HEK293 (cell line): ENCODE data around the gene CRABP2.

Experiments used
- AEBP2 ChIP-seq: fragments of 450-650 bp; formaldehyde crosslinking; IDR thresholded peaks from 2 replicates; pipeline ENCODE4 v1.5.1; 2016; ENCODE audit warnings: missing biosample characterization, missing genetic modification characterization, borderline replicate concordance
- GLIS1 ChIP-seq: fragments of 450-650 bp; formaldehyde crosslinking; IDR thresholded peaks from 2 replicates; pipeline ENCODE4 v1.5.1; 2016; ENCODE audit warnings: missing biosample characterization, missing genetic modification characterization
- GLIS2 ChIP-seq: fragments of 450-650 bp; formaldehyde crosslinking; IDR thresholded peaks from 2 replicates; pipeline ENCODE4 v1.5.1; 2016; ENCODE audit warnings: missing biosample characterization, missing genetic modification characterization
- HOXD13 ChIP-seq: sonication (generic); formaldehyde crosslinking; IDR thresholded peaks from 2 replicates; pipeline ENCODE4 v1.8.0; 2022; ENCODE audit warnings: missing genetic modification reagents, borderline replicate concordance
- IKZF3 ChIP-seq: fragments of 450-650 bp; IDR thresholded peaks from 2 replicates; pipeline ENCODE4 v1.5.0; 2018; ENCODE audit warnings: missing biosample characterization, mild to moderate bottlenecking, missing genetic modification characterization, moderate library complexity
- OVOL3 ChIP-seq: fragments of 450-650 bp; formaldehyde crosslinking; IDR thresholded peaks from 2 replicates; pipeline ENCODE4 v1.5.1; 2016; ENCODE audit warnings: missing biosample characterization, missing genetic modification characterization
- PRDM1 ChIP-seq: fragments of 450-650 bp; formaldehyde crosslinking; IDR thresholded peaks from 2 replicates; pipeline ENCODE4; 2016; ENCODE audit warnings: missing biosample characterization, missing genetic modification characterization
- RBAK ChIP-seq: fragments of 450-650 bp; formaldehyde crosslinking; IDR thresholded peaks from 2 replicates; pipeline ENCODE4 v1.5.1; 2016; ENCODE audit warnings: missing biosample characterization, missing genetic modification characterization
- SCRT1 ChIP-seq: fragments of 450-650 bp; formaldehyde crosslinking; IDR thresholded peaks from 2 replicates; pipeline ENCODE4 v1.5.1; 2016; ENCODE audit warnings: missing biosample characterization, missing genetic modification characterization, borderline replicate concordance
- SCRT2 ChIP-seq: fragments of 450-650 bp; formaldehyde crosslinking; IDR thresholded peaks from 2 replicates; pipeline ENCODE4 v1.5.1; 2016; ENCODE audit warnings: missing biosample characterization, missing genetic modification characterization
- SP7 ChIP-seq: fragments of 450-650 bp; formaldehyde crosslinking; IDR thresholded peaks from 2 replicates; pipeline ENCODE4 v1.5.1; 2016; ENCODE audit warnings: missing biosample characterization, missing genetic modification characterization
- TRIM28 ChIP-seq: IDR thresholded peaks from 2 replicates; pipeline ENCODE4 v1.6.1; 2011; ENCODE audit warnings: low read length, control low read depth, borderline replicate concordance
- ZBTB48 ChIP-seq: fragments of 450-650 bp; formaldehyde crosslinking; IDR thresholded peaks from 2 replicates; pipeline ENCODE4 v1.5.1; 2016; ENCODE audit warnings: missing biosample characterization, missing genetic modification characterization
- ZNF114 ChIP-seq: fragments of 450-650 bp; formaldehyde crosslinking; IDR thresholded peaks from 2 replicates; pipeline ENCODE4 v1.5.0; 2017; ENCODE audit warnings: missing biosample characterization, missing genetic modification characterization
- ZNF121 ChIP-seq: fragments of 450-650 bp; formaldehyde crosslinking; IDR thresholded peaks from 2 replicates; pipeline ENCODE4 v1.5.1; 2016; ENCODE audit warnings: missing biosample characterization, missing genetic modification characterization
- ZNF148 ChIP-seq: fragments of 450-650 bp; formaldehyde crosslinking; IDR thresholded peaks from 2 replicates; pipeline ENCODE4 v1.5.0; 2017; ENCODE audit warnings: missing biosample characterization, missing genetic modification characterization, borderline replicate concordance
- ZNF157 ChIP-seq: fragments of 450-650 bp; formaldehyde crosslinking; IDR thresholded peaks from 2 replicates; pipeline ENCODE4 v1.5.1; 2016; ENCODE audit warnings: missing biosample characterization, missing genetic modification characterization
- ZNF221 ChIP-seq: fragments of 450-650 bp; formaldehyde crosslinking; IDR thresholded peaks from 2 replicates; pipeline ENCODE4 v1.5.1; 2017; ENCODE audit warnings: missing biosample characterization, missing genetic modification characterization, borderline replicate concordance
- ZNF274 ChIP-seq, 2 experiments: fragments of 200-500 bp in 1 of 2; fragments of 450-650 bp in 1 of 2; sonication (Bioruptor generic) in 1 of 2; formaldehyde crosslinking in 1 of 2; IDR thresholded peaks; 2 replicates each; pipeline versions ENCODE4 v1.5.1 to v1.6.1; 2014 to 2016; ENCODE audit warnings: borderline replicate concordance in 1 of 2, inconsistent platforms in 1 of 2, low read length in 1 of 2, missing biosample characterization in 1 of 2, missing genetic modification characterization in 1 of 2
- ZNF311 ChIP-seq: fragments of 450-650 bp; formaldehyde crosslinking; IDR thresholded peaks from 2 replicates; pipeline ENCODE4 v1.5.1; 2017; ENCODE audit warnings: missing biosample characterization, missing genetic modification characterization, borderline replicate concordance
- ZNF37A ChIP-seq: fragments of 450-650 bp; IDR thresholded peaks from 2 replicates; pipeline ENCODE4 v1.5.1; 2018; ENCODE audit warnings: missing biosample characterization, missing genetic modification characterization
- ZNF394 ChIP-seq: fragments of 450-650 bp; formaldehyde crosslinking; IDR thresholded peaks from 2 replicates; pipeline ENCODE4 v1.5.1; 2016; ENCODE audit warnings: missing biosample characterization, missing genetic modification characterization, mild to moderate bottlenecking, moderate library complexity, borderline replicate concordance
- ZNF416 ChIP-seq: fragments of 450-650 bp; formaldehyde crosslinking; IDR thresholded peaks from 2 replicates; pipeline ENCODE4 v1.5.1; 2016; ENCODE audit warnings: missing biosample characterization, missing genetic modification characterization
- ZNF513 ChIP-seq: fragments of 450-650 bp; IDR thresholded peaks from 2 replicates; pipeline ENCODE4 v1.5.1; 2018; ENCODE audit warnings: missing biosample characterization, missing genetic modification characterization
- ZNF521 ChIP-seq: fragments of 450-650 bp; formaldehyde crosslinking; IDR thresholded peaks from 2 replicates; pipeline ENCODE4 v1.5.1; 2017; ENCODE audit warnings: missing biosample characterization, mild to moderate bottlenecking, missing genetic modification characterization
- ZNF571 ChIP-seq: fragments of 450-650 bp; formaldehyde crosslinking; IDR thresholded peaks from 2 replicates; pipeline ENCODE4 v1.5.0; 2017; ENCODE audit warnings: missing biosample characterization, missing genetic modification characterization
- ZNF600 ChIP-seq: fragments of 450-650 bp; formaldehyde crosslinking; IDR thresholded peaks from 2 replicates; pipeline ENCODE4 v1.5.1; 2016; ENCODE audit warnings: missing biosample characterization, missing genetic modification characterization
- ZNF610 ChIP-seq: fragments of 450-650 bp; formaldehyde crosslinking; IDR thresholded peaks from 2 replicates; pipeline ENCODE4 v1.5.1; 2016; ENCODE audit warnings: missing biosample characterization, missing genetic modification characterization, borderline replicate concordance
- ZNF701 ChIP-seq: fragments of 450-650 bp; formaldehyde crosslinking; IDR thresholded peaks from 2 replicates; pipeline ENCODE4 v1.5.1; 2016; ENCODE audit warnings: missing biosample characterization, missing genetic modification characterization
- ZNF768 ChIP-seq: fragments of 450-650 bp; formaldehyde crosslinking; IDR thresholded peaks from 2 replicates; pipeline ENCODE4 v1.5.1; 2018; ENCODE audit warnings: missing biosample characterization, mild to moderate bottlenecking, missing genetic modification characterization
- TF ChIP-seq, protein P1 (sequence below): fragments of 450-650 bp; formaldehyde crosslinking; IDR thresholded peaks from 2 replicates; pipeline ENCODE4; 2016; ENCODE audit warnings: missing biosample characterization, missing genetic modification characterization
- TF ChIP-seq, protein P2 (sequence below): fragments of 450-650 bp; formaldehyde crosslinking; IDR thresholded peaks from 2 replicates; pipeline ENCODE4 v1.5.1; 2016; ENCODE audit warnings: missing biosample characterization, missing genetic modification characterization

CRABP2 gene

DNA sequence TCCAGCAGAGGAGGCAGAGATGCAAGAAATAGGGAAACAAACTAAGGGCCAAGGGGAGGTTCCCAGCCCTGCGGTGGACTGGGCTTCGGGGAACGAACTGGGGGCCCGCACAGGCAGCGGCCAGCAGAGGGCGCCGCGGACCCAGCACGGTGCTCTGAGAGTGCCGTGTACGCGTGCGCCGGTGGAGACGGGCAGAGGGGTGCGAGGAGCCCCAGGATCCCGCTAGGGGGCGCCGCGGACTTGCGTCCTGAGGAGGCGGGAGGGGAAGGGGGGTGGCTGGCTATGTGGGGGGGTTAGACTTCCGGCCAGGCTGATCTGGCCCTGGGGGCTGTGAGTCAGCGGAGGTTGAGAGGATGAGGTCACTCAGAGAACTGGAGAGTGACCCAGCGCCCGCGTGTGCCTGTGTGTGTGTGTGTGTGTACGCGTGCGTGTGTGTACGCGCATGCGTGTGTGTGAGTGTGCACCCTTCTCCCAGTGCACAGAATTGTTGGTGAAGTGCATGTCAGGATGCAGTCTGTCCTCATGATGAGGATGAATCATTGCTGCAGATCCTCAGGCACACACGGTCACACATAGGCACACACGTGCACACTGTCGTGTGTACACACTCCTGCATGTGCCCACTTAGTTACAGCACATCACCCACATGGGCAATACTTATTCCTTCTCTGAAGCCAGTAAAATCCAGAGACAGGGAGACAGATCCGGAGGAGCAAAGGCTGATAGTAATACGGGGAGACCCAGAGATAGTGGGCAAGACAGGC lies 45.2 kb downstream of the CRABP2 start (continued):
- no peak for TF ChIP-seq ZNF768 (tag by site-specific recombination)
- TF ChIP-seq AEBP2 (tag by site-specific recombination), result no peak
- 0 out of 2 replicates have a peak, but pooled peaks have one; percentile 13 for TF ChIP-seq PRDM1 (tag by site-specific recombination)
- peak; percentile 97 for TF ChIP-seq SP7 (tag by site-specific recombination)
- TF ChIP-seq ZNF114 (tag by site-specific recombination), result no peak
- TF ChIP-seq, protein P1, sequence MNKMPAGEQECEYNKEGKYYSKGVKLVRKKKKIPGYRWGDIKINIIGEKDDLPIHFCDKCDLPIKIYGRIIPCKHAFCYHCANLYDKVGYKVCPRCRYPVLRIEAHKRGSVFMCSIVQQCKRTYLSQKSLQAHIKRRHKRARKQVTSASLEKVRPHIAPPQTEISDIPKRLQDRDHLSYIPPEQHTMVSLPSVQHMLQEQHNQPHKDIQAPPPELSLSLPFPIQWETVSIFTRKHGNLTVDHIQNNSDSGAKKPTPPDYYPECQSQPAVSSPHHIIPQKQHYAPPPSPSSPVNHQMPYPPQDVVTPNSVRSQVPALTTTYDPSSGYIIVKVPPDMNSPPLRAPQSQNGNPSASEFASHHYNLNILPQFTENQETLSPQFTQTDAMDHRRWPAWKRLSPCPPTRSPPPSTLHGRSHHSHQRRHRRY (tag by site-specific recombination), result no peak
- TF ChIP-seq ZNF37A, result no peak
- peak; percentile 90; the same call in 1 of the 2 replicates for TF ChIP-seq TRIM28
- TF ChIP-seq OVOL3 (tag by site-specific recombination), result 0 out of 2 replicates have a peak, but pooled peaks have one; percentile 13
- TF ChIP-seq ZNF513, result no peak
- TF ChIP-seq ZNF416 (tag by site-specific recombination), result no peak
- TF ChIP-seq ZNF148 (tag by site-specific recombination), result no peak; the same call in 1 of the 2 replicates
- TF ChIP-seq ZNF701 (tag by site-specific recombination), result no peak
- no peak for TF ChIP-seq ZNF121
- TF ChIP-seq ZNF274 (IDR thresholded peaks at IDR 0.05; ENCODE audit: low read length), result no peak
- TF ChIP-seq ZNF274 (tag by site-specific recombination; IDR thresholded peaks at IDR 0.05; ENCODE audit: borderline replicate concordance), result no peak
- no peak for TF ChIP-seq IKZF3 (tag by site-specific recombination)
- 0 out of 2 replicates have a peak, but pooled peaks have one; percentile 46 for TF ChIP-seq SCRT2 (tag by site-specific recombination)
- no peak for TF ChIP-seq SCRT1 (tag by site-specific recombination)
- TF ChIP-seq RBAK (tag by site-specific recombination), result 0 out of 2 replicates have a peak, but pooled peaks have one; percentile 60
- peak; percentile 98 for TF ChIP-seq GLIS2 (tag by site-specific recombination)
- no peak for TF ChIP-seq HOXD13
- no peak for TF ChIP-seq ZNF157 (tag by site-specific recombination)
- TF ChIP-seq ZNF221 (tag by site-specific recombination), result no peak
- TF ChIP-seq, protein P2, sequence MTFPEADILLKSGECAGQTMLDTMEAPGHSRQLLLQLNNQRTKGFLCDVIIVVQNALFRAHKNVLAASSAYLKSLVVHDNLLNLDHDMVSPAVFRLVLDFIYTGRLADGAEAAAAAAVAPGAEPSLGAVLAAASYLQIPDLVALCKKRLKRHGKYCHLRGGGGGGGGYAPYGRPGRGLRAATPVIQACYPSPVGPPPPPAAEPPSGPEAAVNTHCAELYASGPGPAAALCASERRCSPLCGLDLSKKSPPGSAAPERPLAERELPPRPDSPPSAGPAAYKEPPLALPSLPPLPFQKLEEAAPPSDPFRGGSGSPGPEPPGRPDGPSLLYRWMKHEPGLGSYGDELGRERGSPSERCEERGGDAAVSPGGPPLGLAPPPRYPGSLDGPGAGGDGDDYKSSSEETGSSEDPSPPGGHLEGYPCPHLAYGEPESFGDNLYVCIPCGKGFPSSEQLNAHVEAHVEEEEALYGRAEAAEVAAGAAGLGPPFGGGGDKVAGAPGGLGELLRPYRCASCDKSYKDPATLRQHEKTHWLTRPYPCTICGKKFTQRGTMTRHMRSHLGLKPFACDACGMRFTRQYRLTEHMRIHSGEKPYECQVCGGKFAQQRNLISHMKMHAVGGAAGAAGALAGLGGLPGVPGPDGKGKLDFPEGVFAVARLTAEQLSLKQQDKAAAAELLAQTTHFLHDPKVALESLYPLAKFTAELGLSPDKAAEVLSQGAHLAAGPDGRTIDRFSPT (tag by site-specific recombination), result peak; percentile 98
- TF ChIP-seq ZBTB48, result no peak
- peak; percentile 87 for TF ChIP-seq ZNF600
- TF ChIP-seq ZNF394 (tag by site-specific recombination), result peak; percentile 85
- no peak for TF ChIP-seq ZNF610 (tag by site-specific recombination)
- no peak for TF ChIP-seq ZNF521 (tag by site-specific recombination)
- peak; percentile 94 for TF ChIP-seq GLIS1
- TF ChIP-seq ZNF311, result no peak
- no peak for TF ChIP-seq ZNF571 (tag by site-specific recombination)
